Endothelial cell of umbilical vein (primary cell): ENCODE measurements around the gene MT2A. TPM values are rescaled to one million over a fixed set of nuclear protein-coding genes. Genes with fewer than 3 reads are reported as not detected.

Source experiments
- BruUV-seq: library from RNA; stranded (reverse); fragments of 400-500 nt; replicated peaks from 2 replicates; lab custom pipeline; 2021; lab: Mats Ljungman, UMichigan
- CTCF ChIA-PET: fragments of 300-600, 350-600 bp; sonication (Branson Sonifier 250); formaldehyde crosslinking; loops from one replicate; lab custom pipeline; 2021; ENCODE audit warnings: antibody characterized with exemption, inconsistent platforms; lab: Charles Lee
- POLR2A ChIA-PET: fragments of 300-600, 350-600 bp; sonication (Branson Sonifier 250); formaldehyde crosslinking; loops from one replicate; lab custom pipeline; 2021; ENCODE audit warnings: antibody characterized with exemption, inconsistent platforms; lab: Charles Lee
- DNase-seq: peaks from one replicate; pipeline ENCODE4 v3.0.0-alpha.2; 2011; ENCODE audit warnings: low read depth, low spot score
- FAIRE-seq: peaks from 2 replicates; lab custom pipeline; 2011; peaks lifted over from hg19 to GRCh38; lab: Jason Lieb, UNC
- H2AFZ ChIP-seq: 2 replicates; pipeline ENCODE4 v1.6.0; 2012; ENCODE audit warnings: low read depth, low read length, control low read depth, inconsistent platforms
- H3K27ac ChIP-seq: 2 replicates; pipeline ENCODE4 v1.5.1; 2011; ENCODE audit warnings: low read depth, mild to moderate bottlenecking, control low read depth, low read length, moderate library complexity; ENCODE audit not compliant: insufficient read depth
- H3K27me3 ChIP-seq, 2 experiments: 2 replicates each; pipeline versions ENCODE4 v1.6.0 to v1.6.1; 2011; ENCODE audit warnings: low read length in 2 of 2, mixed read lengths in 1 of 2; ENCODE audit not compliant: control insufficient read depth in 2 of 2, insufficient read depth in 2 of 2
- H3K36me3 ChIP-seq, 2 experiments: 2 replicates in 1 of 2; 3 replicates in 1 of 2; pipeline ENCODE4 v1.5.1; 2011; ENCODE audit warnings: low read length in 2 of 2, mild to moderate bottlenecking in 1 of 2, moderate library complexity in 1 of 2; ENCODE audit not compliant: control insufficient read depth in 2 of 2, insufficient read depth in 2 of 2; ENCODE audit errors: extremely low read depth in 1 of 2
- H3K4me1 ChIP-seq: 3 replicates; pipeline ENCODE4 v1.5.1; 2011; ENCODE audit warnings: mild to moderate bottlenecking, low read length; ENCODE audit not compliant: control insufficient read depth, insufficient read depth; ENCODE audit errors: extremely low read depth
- H3K4me2 ChIP-seq: 2 replicates; pipeline ENCODE4 v1.6.1; 2011; ENCODE audit warnings: low read length, control low read depth, mixed read lengths; ENCODE audit not compliant: insufficient read depth
- H3K4me3 ChIP-seq, 3 experiments: fragments of 200-600 bp in 1 of 3; sonication (generic), shearing (Covaris generic) in 1 of 3; replicated peaks in 1 of 3; 2 replicates each; pipeline ENCODE4 v1.5.1; 2011 to 2016; ENCODE audit warnings: control low read depth in 3 of 3, low read length in 3 of 3, mild to moderate bottlenecking in 2 of 3, inconsistent platforms in 1 of 3, low read depth in 1 of 3, moderate library complexity in 1 of 3; ENCODE audit not compliant: insufficient read depth in 1 of 3
- H3K79me2 ChIP-seq: 2 replicates; pipeline ENCODE4 v1.6.0; 2012; ENCODE audit warnings: low read length, inconsistent platforms; ENCODE audit not compliant: control insufficient read depth, insufficient read depth
- H3K9ac ChIP-seq: replicated peaks from 2 replicates; pipeline ENCODE3; 2011; ENCODE audit warnings: low read length, control low read depth; ENCODE audit not compliant: insufficient read depth; ENCODE audit errors: extremely low read depth
- H3K9me1 ChIP-seq: replicated peaks from 3 replicates; pipeline ENCODE4 v1.6.0; 2011; ENCODE audit warnings: mild to moderate bottlenecking, low read length; ENCODE audit not compliant: control insufficient read depth, insufficient read depth; ENCODE audit errors: extremely low read depth
- H3K9me3 ChIP-seq: replicated peaks from 2 replicates; pipeline ENCODE4 v1.5.1; 2012; ENCODE audit warnings: low read length, inconsistent platforms; ENCODE audit not compliant: control insufficient read depth, insufficient read depth
- H4K20me1 ChIP-seq: replicated peaks from 2 replicates; pipeline ENCODE3; 2011; ENCODE audit warnings: mild to moderate bottlenecking, low read length; ENCODE audit not compliant: control insufficient read depth, insufficient read depth; ENCODE audit errors: extremely low read depth
- EZH2 ChIP-seq: IDR thresholded peaks from 2 replicates; pipeline ENCODE4 v1.6.1; 2012; ENCODE audit warnings: borderline replicate concordance, low read depth, mild to moderate bottlenecking, moderate library complexity, low read length, inconsistent platforms; ENCODE audit not compliant: severe bottlenecking
- FOS ChIP-seq: IDR thresholded peaks from 2 replicates; pipeline ENCODE4 v1.6.1; 2011; ENCODE audit warnings: mild to moderate bottlenecking, low read length, moderate library complexity, borderline replicate concordance; ENCODE audit not compliant: insufficient read depth
- GATA2 ChIP-seq: IDR thresholded peaks from 2 replicates; pipeline ENCODE4 v1.7.0; 2011; ENCODE audit warnings: low read depth, mild to moderate bottlenecking, moderate library complexity, mixed read lengths, low read length; ENCODE audit not compliant: insufficient read length, insufficient read depth
- JUN ChIP-seq: IDR thresholded peaks from 2 replicates; pipeline ENCODE4 v1.6.1; 2011; ENCODE audit warnings: borderline replicate concordance, low read depth; ENCODE audit not compliant: insufficient read length, insufficient read depth
- MYC ChIP-seq: IDR thresholded peaks from one replicate; pipeline ENCODE4 v1.6.1; 2011; ENCODE audit warnings: mild to moderate bottlenecking, low read depth, low read length
- POLR2A ChIP-seq: IDR thresholded peaks from 2 replicates; pipeline ENCODE4 v1.6.1; 2012; ENCODE audit warnings: low read depth, mild to moderate bottlenecking, control low read depth, low read length
- POLR2AphosphoS5 ChIP-seq: IDR thresholded peaks from 2 replicates; pipeline ENCODE4 v1.6.1; 2012; ENCODE audit warnings: low read depth, mild to moderate bottlenecking, control low read depth, low read length, moderate library complexity; ENCODE audit not compliant: insufficient read depth
- dilution Hi-C: fragments of 300-500 bp; cut with MboI; formaldehyde crosslinking; loops from one replicate; pipeline ENCODE4 v1.15.0; 2019; ENCODE audit warnings: low sequenced_read_pairs; ENCODE audit not compliant: extremely low pct_ligation_motif_present
- intact Hi-C: fragments of 100-400 bp; cut with micrococcal nuclease; formaldehyde crosslinking; loops from one replicate; pipeline ENCODE4 v1.10.0; 2022
- polyA plus RNA-seq, 4 experiments: library from polyadenylated mRNA; depleted of rRNA in 3 of 4; stranded (reverse) in 3 of 4; unstranded in 1 of 4; fragments of >200 nt; gene quantifications; 2 replicates each; pipeline versions ENCODE4 v1.2.1 to v1.2.3, GENCODE V29; 2011 to 2012; ENCODE audit warnings: missing spikeins in 1 of 4
- total RNA-seq: library from RNA; stranded (reverse); gene quantifications from 2 replicates; pipeline ENCODE4 v1.2.3, GENCODE V29; 2021
- TF ChIP-seq, protein P1 (sequence below), 2 donors: IDR thresholded peaks; 1 replicate in 1 of 2; 2 replicates in 1 of 2; pipeline ENCODE4 v1.5.1; 2011; ENCODE audit warnings: low read length in 2 of 2, mild to moderate bottlenecking in 2 of 2, moderate library complexity in 2 of 2, control low read depth in 1 of 2, inconsistent platforms in 1 of 2, low read depth in 1 of 2; ENCODE audit not compliant: insufficient read depth in 1 of 2; ENCODE audit errors: extremely low read depth in 1 of 2
- TF ChIP-seq, protein P2 (sequence below): IDR thresholded peaks from 2 replicates; pipeline ENCODE4 v1.6.1; 2011; ENCODE audit not compliant: insufficient read depth, insufficient read length

MT2A gene
- total and polyA plus RNA-seq, 2 donors (not counting 3 experiments of a cell fraction or from before 2014, with no cell fraction given), result 276 to 1,337 TPM

DNA sequence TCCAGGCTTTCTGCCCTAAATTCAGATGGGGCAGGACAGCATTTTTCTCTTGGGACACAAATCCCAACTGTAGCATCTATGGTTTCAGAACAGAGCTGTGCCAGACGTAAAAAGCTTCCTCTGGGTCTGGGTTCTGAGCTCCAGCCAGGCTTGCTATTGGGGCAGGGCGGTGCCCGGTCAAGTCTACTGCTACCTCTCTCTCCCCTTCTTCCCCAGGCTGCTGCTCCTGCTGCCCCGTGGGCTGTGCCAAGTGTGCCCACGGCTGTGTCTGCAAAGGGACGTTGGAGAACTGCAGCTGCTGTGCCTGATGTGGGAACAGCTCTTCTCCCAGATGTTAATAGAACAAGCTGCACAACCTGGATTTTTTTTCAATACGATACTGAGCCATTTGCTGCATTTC lies 25.2 kb downstream of the MT2A start:
- H3K4me3 ChIP-seq, result no peak overlapping the region
- no peaks in the 10 kb centered on the region for H4K20me1 ChIP-seq
- peaks cover 16% of the 10 kb centered on the region for H3K4me1 ChIP-seq
- no peaks in the 10 kb centered on the region for H3K9me1 ChIP-seq
- TF ChIP-seq GATA2 (no peak), POLR2AphosphoS5 (no peak), MYC (no peak), JUN (no peak), FOS (no peak), EZH2 (no peak), POLR2A (no peak)
- TF ChIP-seq, protein P1, sequence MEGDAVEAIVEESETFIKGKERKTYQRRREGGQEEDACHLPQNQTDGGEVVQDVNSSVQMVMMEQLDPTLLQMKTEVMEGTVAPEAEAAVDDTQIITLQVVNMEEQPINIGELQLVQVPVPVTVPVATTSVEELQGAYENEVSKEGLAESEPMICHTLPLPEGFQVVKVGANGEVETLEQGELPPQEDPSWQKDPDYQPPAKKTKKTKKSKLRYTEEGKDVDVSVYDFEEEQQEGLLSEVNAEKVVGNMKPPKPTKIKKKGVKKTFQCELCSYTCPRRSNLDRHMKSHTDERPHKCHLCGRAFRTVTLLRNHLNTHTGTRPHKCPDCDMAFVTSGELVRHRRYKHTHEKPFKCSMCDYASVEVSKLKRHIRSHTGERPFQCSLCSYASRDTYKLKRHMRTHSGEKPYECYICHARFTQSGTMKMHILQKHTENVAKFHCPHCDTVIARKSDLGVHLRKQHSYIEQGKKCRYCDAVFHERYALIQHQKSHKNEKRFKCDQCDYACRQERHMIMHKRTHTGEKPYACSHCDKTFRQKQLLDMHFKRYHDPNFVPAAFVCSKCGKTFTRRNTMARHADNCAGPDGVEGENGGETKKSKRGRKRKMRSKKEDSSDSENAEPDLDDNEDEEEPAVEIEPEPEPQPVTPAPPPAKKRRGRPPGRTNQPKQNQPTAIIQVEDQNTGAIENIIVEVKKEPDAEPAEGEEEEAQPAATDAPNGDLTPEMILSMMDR (IDR thresholded peaks at IDR 0.05; ENCODE audit: extremely low read depth in 1 of 2, insufficient read depth in 1 of 2, low read depth in 1 of 2, low read length in 2 of 2), result no peak
- TF ChIP-seq, protein P2, sequence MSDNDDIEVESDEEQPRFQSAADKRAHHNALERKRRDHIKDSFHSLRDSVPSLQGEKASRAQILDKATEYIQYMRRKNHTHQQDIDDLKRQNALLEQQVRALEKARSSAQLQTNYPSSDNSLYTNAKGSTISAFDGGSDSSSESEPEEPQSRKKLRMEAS, result no peak
- no peak overlapping the region for H3K4me2 ChIP-seq
- ChIA-PET POLR2A (interaction anchor here (1.0 kb wide), 1 partner anchor 10 kb away, joined by 3 read pairs; no protein-coding TSS in a partner anchor), CTCF (interaction anchor here (0.6 to 1.5 kb wide), 2 partner anchors 30 to 91 kb away, joined by 3 to 5 read pairs; no protein-coding TSS in a partner anchor)
- no peak for FAIRE-seq
- BruUV-seq, result no TSS peak
- no peaks in the 10 kb centered on the region for H3K9me3 ChIP-seq
- no peaks in the 10 kb centered on the region for H3K79me2 ChIP-seq
- no peaks in the 10 kb centered on the region for H3K36me3 ChIP-seq
- H3K27me3 ChIP-seq, result peaks cover 34 to 39% of the 10 kb centered on the region in 2 experiments
- dilution Hi-C loops, result no loop called here
- intact Hi-C loops, result no loop called here
- no peak overlapping the region for H3K27ac ChIP-seq
- DNase-seq, result no peak
- no peak overlapping the region for H3K9ac ChIP-seq
- H2AFZ ChIP-seq, result no peak overlapping the region
